Suppressor macrophage (primary cell): ENCODE measurements around the gene RSAD1.
"Not testable (repeated sequence)": the region's sequence is repeated elsewhere in the genome, so short reads cannot be mapped to it uniquely, and the experiment has no call there.

Source experiments
- DNase-seq, 4 experiments: peaks; one replicate each; pipeline ENCODE4 v3.0.0-alpha.2; 2020 to 2022

RSAD1 gene

DNA sequence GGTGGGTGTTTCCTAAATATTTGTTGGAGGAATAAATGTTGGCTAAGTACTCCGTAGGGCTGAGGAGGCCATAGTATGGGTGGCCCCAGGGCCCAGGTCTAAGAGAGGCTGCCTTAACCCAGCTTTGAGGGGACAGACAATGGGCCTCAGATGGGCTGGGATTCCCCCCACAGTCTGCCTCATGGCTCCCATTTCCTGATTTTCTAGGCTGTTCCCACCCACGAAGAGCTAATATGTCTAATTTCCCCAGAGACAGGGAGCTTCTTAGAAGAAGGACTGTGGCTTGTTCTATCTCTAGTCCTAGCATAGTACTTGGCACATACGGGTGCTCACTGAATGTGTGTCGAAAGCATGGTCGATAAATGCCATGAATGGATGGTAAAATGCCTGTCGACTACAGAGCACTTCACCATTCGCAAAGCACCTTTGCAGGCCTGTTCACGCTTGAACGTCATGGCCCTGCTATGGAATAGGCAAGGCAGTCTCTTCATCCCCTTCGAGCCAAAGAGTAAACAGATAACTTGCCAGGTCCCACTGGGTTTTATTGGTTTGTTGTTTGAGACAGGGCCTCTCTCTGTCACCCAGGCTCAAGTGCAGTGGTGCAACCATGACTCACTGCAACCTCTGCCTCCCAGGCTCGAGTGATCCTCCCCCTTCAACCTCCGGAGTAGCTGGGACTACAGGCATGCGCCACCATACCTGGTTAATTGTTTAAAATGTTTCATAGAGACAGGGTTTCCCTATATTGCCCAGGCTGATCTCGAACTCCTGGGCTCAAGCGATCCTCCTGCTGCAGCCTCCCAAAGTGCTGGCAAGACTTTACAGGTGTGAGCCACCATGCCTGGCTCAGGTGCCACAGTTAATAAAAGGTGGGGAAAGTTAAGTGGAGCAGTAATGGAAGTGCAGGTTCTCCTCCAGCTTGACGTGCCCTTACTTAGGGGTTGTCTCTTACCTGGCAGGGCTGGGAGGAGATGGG, 19.7 kb upstream of the RSAD1 start:
- DNase-seq: peak in 3 of 4 experiments; percentile 52 to 64 (median 55)

GRCh38 chr17:50459756-50460155, 18.9 kb upstream of the RSAD1 start:
- DNase-seq: no peak

DNA sequence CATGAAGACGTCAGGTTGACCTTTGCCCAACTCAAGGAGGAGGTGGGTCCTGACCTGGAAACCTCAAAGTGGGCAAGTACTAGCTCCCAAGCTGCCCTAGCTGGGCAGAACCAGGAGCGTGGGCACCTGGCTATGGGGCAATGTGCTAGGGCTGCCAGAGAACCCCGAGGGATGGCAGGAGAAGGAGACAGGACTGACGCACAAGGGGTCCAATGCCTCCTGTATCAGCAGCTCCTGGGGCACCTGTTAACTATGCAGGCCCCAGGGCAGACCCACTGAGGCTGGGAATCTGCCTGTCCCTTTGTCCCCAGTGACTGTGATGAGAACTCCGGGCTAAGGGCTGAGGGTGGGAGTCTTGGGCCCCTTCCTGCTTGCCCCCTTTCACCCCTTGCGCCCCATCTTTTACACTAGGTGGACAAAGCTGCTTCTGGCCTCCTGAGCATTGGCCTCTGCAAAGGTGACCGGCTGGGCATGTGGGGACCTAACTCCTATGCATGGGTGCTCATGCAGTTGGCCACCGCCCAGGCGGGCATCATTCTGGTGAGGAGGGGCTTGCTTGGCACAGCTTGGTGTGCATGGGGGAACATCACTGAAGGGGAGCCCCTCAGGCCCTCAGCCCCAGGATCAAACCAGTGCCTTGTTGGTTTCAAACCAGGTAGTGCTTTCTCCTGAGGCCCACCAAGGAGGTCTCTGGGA, 17.7 kb upstream of the RSAD1 start:
- DNase-seq: no peak

DNA sequence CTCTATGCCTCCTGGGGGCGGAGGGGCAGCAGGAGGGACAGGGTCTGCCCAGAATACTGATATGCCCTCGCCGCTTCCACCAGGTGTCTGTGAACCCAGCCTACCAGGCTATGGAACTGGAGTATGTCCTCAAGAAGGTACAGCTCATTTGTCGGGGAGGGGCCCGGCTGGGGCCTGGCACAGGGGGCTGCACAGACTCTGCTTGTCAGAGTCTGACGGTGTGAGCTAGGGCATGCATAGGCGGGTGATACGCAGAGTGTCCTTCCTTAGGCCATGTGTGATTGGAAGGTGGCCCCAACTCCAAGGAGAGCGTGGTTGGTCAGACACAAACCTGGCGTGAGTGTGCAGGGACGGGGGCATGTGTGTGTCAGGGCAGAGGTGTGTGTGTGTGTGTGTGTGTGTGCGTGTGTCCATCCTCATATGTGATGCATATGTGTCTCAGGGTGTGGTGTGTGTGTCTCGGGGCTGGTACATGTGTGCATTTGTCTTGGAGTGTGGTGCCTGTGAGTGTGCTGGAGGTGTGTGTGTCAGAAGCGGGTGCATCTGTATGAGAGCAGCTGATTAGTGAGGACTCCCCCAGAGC, 17.0 kb upstream of the RSAD1 start:
- DNase-seq: no peak

- DNase-seq: no peak
Observed at GRCh38 chr17:50462446-50462845, 16.2 kb upstream of the RSAD1 start.

DNA sequence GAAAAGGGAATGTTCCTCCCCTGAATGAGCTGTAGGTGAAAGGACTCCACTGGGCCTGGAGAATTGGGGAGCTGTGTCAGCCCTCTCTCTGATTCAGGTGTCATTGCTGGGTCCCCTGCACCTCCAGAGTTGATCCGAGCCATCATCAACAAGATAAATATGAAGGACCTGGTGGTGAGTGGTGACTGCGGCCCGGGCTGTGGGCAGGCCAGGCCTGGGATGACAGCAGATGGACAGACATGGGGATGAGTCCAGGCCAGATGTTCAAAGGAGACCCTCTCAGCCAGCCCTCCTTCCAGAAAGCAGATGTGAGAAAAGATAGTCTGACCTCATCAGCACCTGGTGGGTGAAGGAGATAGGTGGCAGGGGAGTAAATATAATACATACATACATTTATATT, 14.5 kb upstream of the RSAD1 start:
- no peak for DNase-seq

- no peak for DNase-seq
Observed at GRCh38 chr17:50464736-50465135, 13.9 kb upstream of the RSAD1 start.

DNA sequence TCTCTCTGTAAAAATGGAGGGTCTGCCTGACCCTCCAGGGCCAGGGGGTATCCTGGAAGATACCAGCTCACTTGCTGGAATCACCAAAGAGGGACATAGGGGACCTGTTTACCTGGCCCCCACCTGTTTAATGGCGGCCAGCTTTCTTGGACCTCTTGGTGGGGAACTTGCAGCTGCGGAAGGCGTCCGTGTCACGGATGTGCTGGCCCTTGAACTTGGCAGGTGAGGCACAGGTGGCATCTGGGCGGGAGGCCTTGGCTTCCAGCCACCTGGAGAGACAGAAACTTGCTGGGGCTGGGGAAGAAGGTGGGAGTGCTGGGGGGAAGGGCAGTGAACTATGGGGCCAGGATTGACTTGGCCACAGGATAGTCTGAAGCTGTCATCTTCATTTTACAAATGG, 13.5 kb upstream of the RSAD1 start:
- DNase-seq: no peak

DNA sequence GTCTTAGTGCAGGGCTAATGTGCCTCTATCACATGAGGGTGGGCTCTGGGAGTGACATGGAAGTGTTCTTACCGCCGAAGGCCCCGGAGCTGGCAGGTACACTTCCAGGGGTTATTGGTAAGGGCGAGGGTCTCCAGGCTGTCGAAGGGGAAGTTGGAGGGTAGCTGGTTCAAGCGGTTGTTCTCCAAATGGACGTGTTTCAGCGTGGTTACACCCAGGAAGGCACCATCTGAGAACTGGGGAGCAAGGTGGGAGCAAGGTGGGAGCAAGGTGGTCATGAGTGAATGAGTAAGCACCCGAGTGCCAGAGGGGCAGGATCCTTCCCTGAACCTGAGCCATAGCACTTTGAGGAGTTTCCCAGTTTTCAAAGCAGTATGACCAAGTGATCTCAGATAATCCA, 13.0 kb upstream of the RSAD1 start:
- no peak for DNase-seq

GRCh38 chr17:50466371-50467113, 12.1 kb upstream of the RSAD1 start:
- DNase-seq: no peak

- no peak for DNase-seq
Observed at GRCh38 chr17:50467114-50467854, 11.4 kb upstream of the RSAD1 start.

DNA sequence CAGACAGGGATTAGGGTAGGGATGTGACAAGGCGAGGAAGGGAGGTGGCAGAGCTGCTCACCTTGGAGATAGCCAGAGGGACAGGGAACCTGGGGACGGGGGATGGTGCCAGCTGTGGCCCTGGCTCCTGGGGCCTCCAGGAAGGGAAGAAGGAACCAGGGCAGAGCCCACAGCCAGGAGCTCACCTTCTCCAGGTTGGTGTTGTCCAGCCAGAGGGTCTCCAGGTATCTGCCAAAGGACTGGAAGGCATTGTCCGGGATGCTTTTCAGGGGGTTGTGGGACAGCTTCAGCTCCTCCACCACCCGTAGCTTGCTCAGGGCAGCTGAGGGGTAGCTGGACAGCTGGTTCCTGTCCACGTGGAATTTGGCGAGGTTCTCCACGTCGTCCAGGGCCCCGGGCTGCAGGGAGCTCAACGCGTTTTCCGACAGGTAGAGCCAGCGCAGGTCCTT, 10.8 kb upstream of the RSAD1 start:
- no peak for DNase-seq

DNA sequence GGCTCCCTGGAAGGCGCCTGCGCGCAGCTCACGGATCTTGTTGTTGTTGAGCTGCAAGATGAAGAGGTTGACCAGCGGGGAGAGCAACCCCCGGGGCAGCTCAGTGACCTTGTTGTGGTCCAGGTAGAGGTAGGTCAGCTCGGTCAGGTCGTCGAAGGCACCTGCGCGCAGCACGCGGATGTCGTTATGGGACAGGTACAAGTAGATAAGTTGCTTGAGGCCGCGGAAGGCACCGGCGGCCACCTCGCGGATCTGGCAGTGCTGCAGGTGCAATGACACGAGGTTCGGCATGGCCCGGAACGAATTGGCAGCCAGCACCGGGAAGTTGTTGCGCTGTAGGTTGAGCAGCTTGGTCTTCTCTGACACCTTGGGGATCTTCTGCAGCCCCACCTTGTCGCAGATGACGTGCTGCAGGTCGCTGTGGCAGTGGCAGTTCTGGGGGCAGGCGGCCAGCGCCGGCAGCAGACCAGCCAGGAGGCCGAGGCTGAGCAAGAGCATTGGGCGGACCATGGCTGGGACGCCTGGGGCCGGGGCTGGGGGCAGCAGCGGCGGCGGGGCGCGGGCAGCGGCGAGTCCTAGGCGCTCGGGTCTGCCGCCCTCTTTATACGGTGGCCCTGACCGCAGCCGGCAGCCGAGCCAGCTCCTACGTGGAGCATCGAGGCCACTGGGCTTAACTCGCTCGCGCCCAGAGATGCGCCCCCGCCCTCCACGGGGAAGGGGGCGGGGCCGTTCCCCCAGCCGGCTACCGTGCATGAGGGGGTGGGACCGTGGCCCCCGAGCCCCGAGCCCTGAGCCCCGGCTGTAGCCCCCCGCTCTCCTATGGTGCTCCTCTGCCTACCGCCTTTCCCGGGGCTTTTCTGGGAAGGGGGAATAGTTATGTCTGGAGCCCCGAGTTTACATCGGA, 10.1 kb upstream of the RSAD1 start, which contains the start of gene CHAD:
CHAD (minus strand) TSS at position 577 of the 904 bp plus-strand sequence; CDS start at position 510, 67 bp downstream.
- peak in 1 of 4 experiments; percentile 28 for DNase-seq

- peak in 1 of 4 experiments; percentile 11 for DNase-seq
Observed at GRCh38 chr17:50469208-50469605, 9.5 kb upstream of the RSAD1 start.

GRCh38 chr17:50469671-50470305, 8.9 kb upstream of the RSAD1 start:
- no peak for DNase-seq

DNA sequence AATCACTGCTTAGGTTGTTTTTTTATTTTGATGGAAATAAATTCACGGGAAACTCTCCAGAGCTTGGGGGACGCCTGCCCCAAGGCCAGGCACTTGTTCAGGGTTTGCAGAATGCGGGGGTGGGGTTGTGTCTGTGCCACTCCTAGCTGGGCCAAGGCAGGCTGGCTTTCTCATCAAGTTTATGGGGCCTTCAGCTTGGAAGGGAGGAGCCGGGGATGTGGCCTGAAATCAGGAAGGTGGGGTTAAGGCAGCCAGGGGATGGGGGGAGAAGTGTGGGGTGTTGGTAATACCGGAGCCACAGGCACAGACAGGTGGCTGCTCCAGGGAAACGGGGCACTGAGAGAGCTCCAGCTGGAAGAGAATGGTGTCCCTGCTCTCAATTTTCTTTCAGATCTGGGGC, 8.2 kb upstream of the RSAD1 start:
- DNase-seq: no peak

DNA sequence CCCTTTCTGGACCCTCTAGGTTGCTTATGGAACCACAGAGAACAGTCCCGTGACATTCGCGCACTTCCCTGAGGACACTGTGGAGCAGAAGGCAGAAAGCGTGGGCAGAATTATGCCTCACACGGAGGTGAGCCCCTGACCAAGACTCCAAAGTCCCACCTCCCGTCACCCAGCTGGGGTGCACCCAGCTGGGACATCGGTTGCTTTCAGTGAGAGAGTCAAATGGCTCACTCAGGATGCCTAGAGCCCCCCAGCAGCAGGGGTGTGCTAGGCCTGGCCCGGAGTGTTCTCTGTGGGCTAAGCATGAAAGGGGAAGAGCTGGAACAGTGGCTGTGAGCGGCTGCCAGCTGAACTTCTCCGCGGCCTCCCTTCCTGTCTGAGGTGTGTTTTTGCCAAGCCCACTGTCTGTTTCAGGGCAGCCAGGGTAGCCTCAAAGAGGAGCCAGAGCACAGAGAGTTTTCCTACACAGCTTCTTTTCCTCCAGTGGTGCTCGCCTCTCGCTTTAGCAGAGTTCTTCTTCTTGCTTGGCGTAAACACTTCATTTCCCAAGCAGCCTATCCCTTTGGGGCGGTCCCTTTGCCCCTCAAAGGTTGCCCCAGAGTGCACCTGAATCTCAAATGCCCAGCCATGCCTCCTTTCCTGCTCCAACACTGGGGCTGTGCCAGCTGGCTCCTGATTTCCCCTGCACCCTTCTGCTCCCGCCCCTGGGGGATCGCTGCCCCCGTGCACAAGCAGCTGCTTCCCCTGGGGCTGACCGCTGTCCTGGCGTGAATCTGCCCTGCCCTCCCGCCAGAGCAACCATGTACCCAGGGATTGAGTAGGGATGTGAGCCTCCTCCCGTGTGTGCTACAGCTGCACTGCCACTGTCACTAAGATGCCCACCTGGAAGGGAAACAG, 7.4 kb upstream of the RSAD1 start:
- DNase-seq: no peak

DNA sequence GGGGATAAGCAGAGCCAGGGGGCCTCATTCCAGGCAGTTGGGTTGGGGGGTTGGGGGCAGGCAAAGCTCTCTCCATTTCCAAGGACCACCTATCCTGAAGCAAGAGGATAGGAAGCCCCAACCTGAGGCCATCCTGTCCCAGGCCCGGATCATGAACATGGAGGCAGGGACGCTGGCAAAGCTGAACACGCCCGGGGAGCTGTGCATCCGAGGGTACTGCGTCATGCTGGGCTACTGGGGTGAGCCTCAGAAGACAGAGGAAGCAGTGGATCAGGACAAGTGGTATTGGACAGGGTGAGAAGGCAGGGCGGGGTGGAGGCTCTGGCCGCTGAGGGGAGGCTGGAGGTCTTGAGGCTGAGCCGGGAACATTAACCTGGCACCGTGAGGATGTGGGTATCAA, 6.4 kb upstream of the RSAD1 start:
- no peak for DNase-seq

- not testable (repeated sequence) for DNase-seq
Observed at GRCh38 chr17:50472761-50473161, 5.9 kb upstream of the RSAD1 start.
